Body of pancreas (tissue), 4 donors: ENCODE data around the gene PHC2.

Experiments used
- CTCF ChIP-seq, 7 experiments: fragments of 450-650 bp in 4 of 7; fragments of 200-600 bp in 3 of 7; sonication (generic) in 3 of 7; IDR thresholded peaks; one replicate each; pipeline ENCODE4 v1.5.1; 2016 to 2019; ENCODE audit warnings: antibody characterized with exemption in 7 of 7
- POLR2A ChIP-seq, 3 donors: fragments of 450-650 bp; IDR thresholded peaks; one replicate each; pipeline ENCODE4 v1.6.1; 2016; ENCODE audit warnings: antibody characterized with exemption in 3 of 3, mild to moderate bottlenecking in 2 of 3

DNA sequence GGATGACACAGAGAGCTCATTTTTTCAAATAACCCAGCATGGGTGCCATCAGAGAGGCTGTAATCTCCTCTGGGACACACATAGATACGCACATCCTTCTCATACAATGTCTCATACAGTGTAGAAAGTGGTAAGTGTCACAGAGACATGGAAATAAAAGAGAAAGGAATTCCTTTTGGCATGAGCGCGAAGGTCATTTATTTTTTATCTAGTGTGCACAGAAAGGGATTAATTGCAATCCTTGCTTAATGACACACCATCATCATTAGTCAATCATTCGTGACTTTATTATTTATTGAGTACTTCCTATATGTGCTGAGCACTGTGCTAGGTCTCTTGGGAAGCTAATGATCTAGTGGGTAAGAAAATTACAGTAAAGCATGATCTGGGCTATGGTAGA lies 46.6 kb upstream of the PHC2 start:
- TF ChIP-seq POLR2A (IDR thresholded peaks at IDR 0.05) = no peak
- TF ChIP-seq CTCF (IDR thresholded peaks at IDR 0.05) = no peak
